Omental fat pad (tissue), 4 donors: ENCODE measurements around the gene WDR27. TPM values are rescaled to one million over a fixed set of nuclear protein-coding genes. Genes with fewer than 3 reads are reported as not detected.

ENCODE experiments used
- ATAC-seq: fragments of 150-250 bp; one replicate; pipeline ENCODE4 v1.9.1; 2016; ENCODE audit warnings: mild to moderate bottlenecking, moderate library complexity; ENCODE audit not compliant: low FRiP score
- DNase-seq: peaks from one replicate; pipeline ENCODE4 v3.0.0-alpha.2; 2019; ENCODE audit warnings: low spot score
- CTCF ChIP-seq, 3 donors: fragments of 450-650 bp; IDR thresholded peaks; one replicate each; pipeline ENCODE4 v1.5.1; 2016 to 2017; ENCODE audit warnings: antibody characterized with exemption in 3 of 3, mild to moderate bottlenecking in 3 of 3, moderate library complexity in 2 of 3
- total RNA-seq, 4 donors: library from RNA; depleted of rRNA; stranded (reverse); fragments of >200 nt; gene quantifications; one replicate each; pipeline ENCODE4 v1.1.0, GENCODE V29; 2016

WDR27 gene
- total RNA-seq, 4 donors from 2014 or later, result 18.9 to 35.9 (median 21.7) TPM

- ATAC-seq, result no peak
- TF ChIP-seq CTCF (IDR thresholded peaks at IDR 0.05), result no peak
- DNase-seq, result no peak
These were observed 59.4 kb downstream of the WDR27 start for GRCh38 chr6:169642455-169642854.

GRCh38 chr6:169641461-169642085, 60.3 kb downstream of the WDR27 start:
- DNase-seq, result no peak
- ATAC-seq, result no peak
- TF ChIP-seq CTCF (IDR thresholded peaks at IDR 0.05), result no peak

- no peak for TF ChIP-seq CTCF (IDR thresholded peaks at IDR 0.05)
- DNase-seq (no peak), ATAC-seq (no peak)
These were observed 60.8 kb downstream of the WDR27 start for GRCh38 chr6:169640983-169641382.

- DNase-seq (no peak), ATAC-seq (peak; percentile 10)
- TF ChIP-seq CTCF (IDR thresholded peaks at IDR 0.05), result no peak
These were observed 61.4 kb downstream of the WDR27 start for GRCh38 chr6:169640351-169640852.

- TF ChIP-seq CTCF (IDR thresholded peaks at IDR 0.05), result no peak
- DNase-seq, result no peak
- no peak for ATAC-seq
These were observed 62.1 kb downstream of the WDR27 start for GRCh38 chr6:169639653-169640278.

GRCh38 chr6:169638915-169639314, 62.9 kb downstream of the WDR27 start:
- ATAC-seq (no peak), DNase-seq (no peak)
- TF ChIP-seq CTCF (IDR thresholded peaks at IDR 0.05), result no peak

- DNase-seq (no peak), ATAC-seq (no peak)
- TF ChIP-seq CTCF (IDR thresholded peaks at IDR 0.05), result no peak
These were observed 63.4 kb downstream of the WDR27 start for GRCh38 chr6:169638388-169638787.
